ENCODE results near the gene SPTAN1. TPM values are rescaled to one million over a fixed set of nuclear protein-coding genes. Genes with fewer than 3 reads are reported as not detected.

The SPTAN1 gene
- total RNA-seq, 2 experiments from 2014 or later = 386 to 392 TPM

DNA sequence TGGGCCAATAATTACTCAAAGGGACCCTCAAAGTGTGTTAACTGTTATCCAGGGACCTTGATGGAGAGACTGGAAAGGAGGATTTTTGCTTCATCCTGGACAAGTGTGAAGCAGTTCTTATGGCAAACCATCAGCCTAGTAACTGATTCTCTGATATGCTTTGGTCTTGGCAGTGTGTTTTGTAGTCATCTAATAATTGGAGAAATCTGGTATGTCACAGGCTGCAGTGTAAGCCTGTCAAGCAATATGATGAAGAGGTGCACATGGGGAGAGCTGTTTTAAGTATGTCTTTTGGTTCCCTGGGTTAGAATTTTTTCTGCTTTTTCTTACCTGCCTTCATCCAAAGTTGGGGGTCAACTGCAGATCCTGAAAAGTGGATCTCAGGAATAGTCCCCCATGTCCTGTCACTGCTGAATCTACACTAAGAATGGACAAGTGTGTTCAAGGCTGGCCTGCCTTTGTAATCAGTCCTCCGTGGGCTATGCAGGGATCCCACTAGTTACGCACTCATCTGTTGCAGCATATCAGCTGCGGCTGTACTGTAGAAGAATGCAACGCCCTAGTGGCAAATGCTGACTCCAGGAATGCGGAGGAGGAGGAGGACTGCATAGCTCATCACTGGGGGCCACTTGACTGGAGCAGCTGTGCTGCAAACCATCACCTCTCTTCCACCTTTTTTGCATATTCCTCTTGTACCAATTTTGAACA, 1.9 kb downstream of the SPTAN1 start:
- intact Hi-C loops (cut with DNase I, micrococcal nuclease) = loop anchor here (5.0 kb wide), 2 partner anchors 33 to 97 kb away; partner anchors contain the start of gene ODF2 (in 1 of the 2)
- no peaks in the 10 kb centered on the region for H3K36me3 ChIP-seq (ENCODE audit: insufficient read depth, low read length)
- ATAC-seq (ENCODE audit: poor library complexity) (no peak), DNase-seq (peak in 7 of 14 experiments; percentile 6 to 51 (median 24))
- Mint-ChIP-seq H3K4me1 (ENCODE audit: low read depth) (peaks cover 40% of the 10 kb centered on the region), H3K27ac (no peak overlapping the region), H3K9me3 (no peaks in the 10 kb centered on the region), H3K4me3 (no peak overlapping the region), H3K36me3 (ENCODE audit: low read depth) (peaks cover 13% of the 10 kb centered on the region), H3K27me3 (no peaks in the 10 kb centered on the region)
- TF ChIP-seq, protein P1, sequence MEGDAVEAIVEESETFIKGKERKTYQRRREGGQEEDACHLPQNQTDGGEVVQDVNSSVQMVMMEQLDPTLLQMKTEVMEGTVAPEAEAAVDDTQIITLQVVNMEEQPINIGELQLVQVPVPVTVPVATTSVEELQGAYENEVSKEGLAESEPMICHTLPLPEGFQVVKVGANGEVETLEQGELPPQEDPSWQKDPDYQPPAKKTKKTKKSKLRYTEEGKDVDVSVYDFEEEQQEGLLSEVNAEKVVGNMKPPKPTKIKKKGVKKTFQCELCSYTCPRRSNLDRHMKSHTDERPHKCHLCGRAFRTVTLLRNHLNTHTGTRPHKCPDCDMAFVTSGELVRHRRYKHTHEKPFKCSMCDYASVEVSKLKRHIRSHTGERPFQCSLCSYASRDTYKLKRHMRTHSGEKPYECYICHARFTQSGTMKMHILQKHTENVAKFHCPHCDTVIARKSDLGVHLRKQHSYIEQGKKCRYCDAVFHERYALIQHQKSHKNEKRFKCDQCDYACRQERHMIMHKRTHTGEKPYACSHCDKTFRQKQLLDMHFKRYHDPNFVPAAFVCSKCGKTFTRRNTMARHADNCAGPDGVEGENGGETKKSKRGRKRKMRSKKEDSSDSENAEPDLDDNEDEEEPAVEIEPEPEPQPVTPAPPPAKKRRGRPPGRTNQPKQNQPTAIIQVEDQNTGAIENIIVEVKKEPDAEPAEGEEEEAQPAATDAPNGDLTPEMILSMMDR (IDR thresholded peaks at IDR 0.05) = no peak
- H3K4me1 ChIP-seq (ENCODE audit: insufficient read depth, low read length) = peaks cover 64% of the 10 kb centered on the region
- peak overlapping the region; percentile 84 for H3K4me3 ChIP-seq (ENCODE audit: low read length)
- ChIA-PET CTCF (no interaction called here), POLR2A (interaction anchor here (0.8 to 4.8 kb wide), 9 partner anchors 12 to 395 kb away, joined by 3 to 45 read pairs (median 4); partner anchors contain the start of genes BBLN, GLE1, URM1 and ZDHHC12)
- H3K9me3 ChIP-seq (ENCODE audit: control insufficient read depth in 1 of 2, insufficient read depth in 1 of 2, low read length in 2 of 2) = no peaks in the 10 kb centered on the region
- peak overlapping the region in 1 of 2 donors; percentile 32 for H3K27ac ChIP-seq (ENCODE audit: low read depth in 1 of 2, low read length in 2 of 2)
- no peaks in the 10 kb centered on the region for H3K27me3 ChIP-seq (ENCODE audit: control insufficient read depth in 1 of 2, insufficient read depth in 2 of 2, low read length in 2 of 2)

DNA sequence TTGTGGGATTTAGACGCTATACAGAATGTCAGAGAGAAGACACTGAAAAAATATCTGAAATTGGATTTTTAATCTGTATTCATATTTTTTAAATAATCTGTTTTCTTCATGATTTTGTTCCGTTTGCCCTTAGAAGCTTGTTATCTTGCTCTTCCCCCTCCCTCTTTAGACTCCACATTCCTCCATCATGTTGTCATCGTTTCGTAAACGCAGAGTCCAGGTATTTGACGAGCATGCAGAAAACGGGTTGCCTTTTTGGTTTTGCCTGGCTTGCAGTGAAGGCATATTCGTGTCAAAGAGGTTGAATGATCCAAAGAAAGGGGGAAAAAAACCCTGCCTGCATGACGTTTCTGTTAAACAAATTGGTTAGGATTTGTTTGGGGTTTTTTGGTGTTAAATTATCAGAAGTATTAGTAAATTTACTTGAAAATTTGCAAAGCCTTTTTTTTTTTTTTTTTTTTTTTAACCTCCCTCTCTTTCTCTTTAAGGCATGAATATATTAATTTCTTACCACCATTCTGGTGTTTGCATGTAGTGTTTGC, 2.9 kb downstream of the SPTAN1 start:
- Histone ChIP-seq H3K4me3 (ENCODE audit: low read length) (peak overlapping the region; percentile 84), H3K27ac (ENCODE audit: low read depth in 1 of 2, low read length in 2 of 2) (no peak overlapping the region), H3K36me3 (ENCODE audit: insufficient read depth, low read length) (no peaks in the 10 kb centered on the region), H3K9me3 (ENCODE audit: control insufficient read depth in 1 of 2, insufficient read depth in 1 of 2, low read length in 2 of 2) (no peaks in the 10 kb centered on the region), H3K4me1 (ENCODE audit: insufficient read depth, low read length) (peaks cover 66% of the 10 kb centered on the region), H3K27me3 (ENCODE audit: control insufficient read depth in 1 of 2, insufficient read depth in 2 of 2, low read length in 2 of 2) (no peaks in the 10 kb centered on the region)
- Mint-ChIP-seq H3K4me3 (no peak overlapping the region), H3K4me1 (ENCODE audit: low read depth) (peaks cover 35% of the 10 kb centered on the region), H3K36me3 (ENCODE audit: low read depth) (peaks cover 13% of the 10 kb centered on the region), H3K27ac (no peak overlapping the region), H3K9me3 (no peaks in the 10 kb centered on the region), H3K27me3 (no peaks in the 10 kb centered on the region)
- ChIA-PET CTCF (no interaction called here), POLR2A (interaction anchor here (0.8 to 1.8 kb wide), 4 partner anchors 17 to 32 kb away, joined by 3 to 4 read pairs (median 4); no protein-coding TSS in a partner anchor)
- ATAC-seq (ENCODE audit: poor library complexity) (no peak), DNase-seq (no peak)
- TF ChIP-seq, protein P1 (IDR thresholded peaks at IDR 0.05) = no peak
- intact Hi-C loops (cut with DNase I, micrococcal nuclease) = no loop called here

DNA sequence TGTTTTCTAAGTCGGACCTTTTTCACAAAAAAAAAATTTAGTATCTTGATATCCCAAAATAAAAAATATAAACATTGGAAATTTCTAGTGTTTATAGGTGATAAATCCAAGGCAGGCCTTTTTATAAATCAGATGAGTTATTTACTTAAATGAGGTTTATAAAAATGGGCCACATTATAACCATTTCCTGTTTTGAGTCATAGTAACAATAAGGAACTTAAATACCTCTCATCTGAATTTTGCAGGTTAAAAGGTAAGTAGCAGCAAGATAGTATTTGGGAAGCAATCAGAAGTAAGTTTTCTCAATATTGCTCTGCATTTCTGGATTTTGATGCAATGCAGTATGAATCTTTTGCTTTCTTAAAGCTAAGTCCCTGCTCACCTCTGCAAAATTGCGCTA, 3.9 kb downstream of the SPTAN1 start:
- Histone ChIP-seq H3K4me1 (ENCODE audit: insufficient read depth, low read length) (peaks cover 64% of the 10 kb centered on the region), H3K9me3 (ENCODE audit: control insufficient read depth in 1 of 2, insufficient read depth in 1 of 2, low read length in 2 of 2) (no peaks in the 10 kb centered on the region), H3K36me3 (ENCODE audit: insufficient read depth, low read length) (no peaks in the 10 kb centered on the region), H3K27me3 (ENCODE audit: control insufficient read depth in 1 of 2, insufficient read depth in 2 of 2, low read length in 2 of 2) (no peaks in the 10 kb centered on the region), H3K4me3 (ENCODE audit: low read length) (no peak overlapping the region), H3K27ac (ENCODE audit: low read depth in 1 of 2, low read length in 2 of 2) (no peak overlapping the region)
- DNase-seq (peak in 2 of 14 experiments; percentile 13 to 27), ATAC-seq (ENCODE audit: poor library complexity) (no peak)
- TF ChIP-seq, protein P1 (IDR thresholded peaks at IDR 0.05) = no peak
- CTCF ChIA-PET = no interaction called here
- no peak overlapping the region for H3K27ac Mint-ChIP-seq
- intact Hi-C loops (cut with DNase I, micrococcal nuclease) = no loop called here
- H3K36me3 Mint-ChIP-seq (ENCODE audit: low read depth) = peaks cover 13% of the 10 kb centered on the region
- POLR2A ChIA-PET = interaction anchor here (0.9 to 1.3 kb wide), 3 partner anchors 19 to 55 kb away, joined by 3 to 4 read pairs (median 3); partner anchors contain the start of gene GLE1
- no peak overlapping the region for H3K4me3 Mint-ChIP-seq
- peaks cover 24% of the 10 kb centered on the region for H3K4me1 Mint-ChIP-seq (ENCODE audit: low read depth)
- no peaks in the 10 kb centered on the region for H3K9me3 Mint-ChIP-seq
- no peaks in the 10 kb centered on the region for H3K27me3 Mint-ChIP-seq

Data from CD4-positive, alpha-beta T cell (primary cell).